Body of pancreas (tissue), 4 donors: ENCODE measurements around the gene OR6K2.

Experiments
- CTCF ChIP-seq, 7 experiments: fragments of 450-650 bp in 4 of 7; fragments of 200-600 bp in 3 of 7; sonication (generic) in 3 of 7; IDR thresholded peaks; one replicate each; pipeline ENCODE4 v1.5.1; 2016 to 2019; ENCODE audit warnings: antibody characterized with exemption in 7 of 7
- POLR2A ChIP-seq, 3 donors: fragments of 450-650 bp; IDR thresholded peaks; one replicate each; pipeline ENCODE4 v1.6.1; 2016; ENCODE audit warnings: antibody characterized with exemption in 3 of 3, mild to moderate bottlenecking in 2 of 3

GRCh38 chr1:158689110-158689509, 11.3 kb downstream of the OR6K2 start:
- TF ChIP-seq CTCF (IDR thresholded peaks at IDR 0.05) = no peak
- no peak for TF ChIP-seq POLR2A (IDR thresholded peaks at IDR 0.05)
